GM12864 (cell line): Measurements from ENCODE around the gene BRPF1.

Source experiments
- DNase-seq: peaks from one replicate; pipeline ENCODE4 v3.0.0-alpha.2; 2011; ENCODE audit warnings: low read depth
- H3K4me3 ChIP-seq: 2 replicates; pipeline ENCODE4 v1.5.1; 2011; ENCODE audit warnings: mild to moderate bottlenecking, low read depth, low read length, control low read depth
- TF ChIP-seq, protein P1 (sequence below): IDR thresholded peaks from 2 replicates; pipeline ENCODE4 v1.5.1; 2011; ENCODE audit warnings: low read depth, mild to moderate bottlenecking, moderate library complexity, low read length, control low read depth, inconsistent platforms; ENCODE audit errors: missing control alignments

Gene BRPF1

DNA sequence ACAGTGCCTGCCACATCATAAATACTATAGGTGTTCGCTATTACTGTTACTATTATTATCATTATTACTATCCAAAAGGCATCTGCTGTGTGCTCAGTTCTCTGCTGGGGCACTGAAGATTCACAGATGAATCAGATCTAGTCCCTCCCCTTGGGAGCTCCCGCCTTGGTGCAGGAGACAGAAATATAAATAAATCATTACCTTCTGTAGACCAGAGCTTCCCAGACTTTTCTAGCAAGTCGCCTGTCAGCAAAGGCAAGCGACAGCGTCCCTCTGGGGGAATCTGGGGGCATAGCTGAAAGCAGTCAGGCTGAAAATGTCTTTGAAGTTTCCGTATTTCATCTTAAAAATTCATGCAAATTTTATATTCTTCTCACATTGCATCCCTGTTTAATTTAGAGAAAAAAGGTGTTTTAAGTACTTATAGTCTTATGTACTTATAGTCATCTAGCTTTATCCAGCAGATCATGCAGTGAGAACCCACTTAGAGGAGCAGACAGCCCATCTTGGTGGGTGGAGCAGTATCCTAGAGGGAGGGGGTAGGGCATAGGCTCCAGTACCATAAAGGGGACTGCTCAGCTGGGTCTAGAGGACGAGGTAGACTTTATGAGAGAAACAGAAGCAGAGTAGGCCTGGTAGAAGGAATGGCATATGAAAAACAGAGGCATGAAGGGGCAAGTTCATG is 10.4 kb upstream of the BRPF1 start:
- H3K4me3 ChIP-seq = no peak overlapping the region
- no peak for DNase-seq
- TF ChIP-seq, protein P1, sequence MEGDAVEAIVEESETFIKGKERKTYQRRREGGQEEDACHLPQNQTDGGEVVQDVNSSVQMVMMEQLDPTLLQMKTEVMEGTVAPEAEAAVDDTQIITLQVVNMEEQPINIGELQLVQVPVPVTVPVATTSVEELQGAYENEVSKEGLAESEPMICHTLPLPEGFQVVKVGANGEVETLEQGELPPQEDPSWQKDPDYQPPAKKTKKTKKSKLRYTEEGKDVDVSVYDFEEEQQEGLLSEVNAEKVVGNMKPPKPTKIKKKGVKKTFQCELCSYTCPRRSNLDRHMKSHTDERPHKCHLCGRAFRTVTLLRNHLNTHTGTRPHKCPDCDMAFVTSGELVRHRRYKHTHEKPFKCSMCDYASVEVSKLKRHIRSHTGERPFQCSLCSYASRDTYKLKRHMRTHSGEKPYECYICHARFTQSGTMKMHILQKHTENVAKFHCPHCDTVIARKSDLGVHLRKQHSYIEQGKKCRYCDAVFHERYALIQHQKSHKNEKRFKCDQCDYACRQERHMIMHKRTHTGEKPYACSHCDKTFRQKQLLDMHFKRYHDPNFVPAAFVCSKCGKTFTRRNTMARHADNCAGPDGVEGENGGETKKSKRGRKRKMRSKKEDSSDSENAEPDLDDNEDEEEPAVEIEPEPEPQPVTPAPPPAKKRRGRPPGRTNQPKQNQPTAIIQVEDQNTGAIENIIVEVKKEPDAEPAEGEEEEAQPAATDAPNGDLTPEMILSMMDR = no peak

DNA sequence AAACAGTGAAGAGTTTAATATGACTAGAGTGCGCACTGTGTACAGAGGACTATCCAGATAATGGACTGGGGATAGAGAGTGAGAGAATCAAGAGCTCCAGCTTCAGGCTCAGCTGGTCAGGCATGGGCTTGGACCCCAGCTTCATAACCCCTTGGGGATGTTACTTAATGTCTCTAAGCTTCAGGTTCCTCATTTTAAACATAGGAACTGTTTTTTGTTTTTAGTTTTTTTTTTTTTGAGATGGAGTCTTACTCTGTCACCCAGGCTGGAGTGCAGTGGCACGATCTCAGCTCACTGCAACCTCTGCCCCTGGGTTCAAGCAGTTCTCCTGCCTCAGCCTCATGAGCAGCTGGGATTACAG is 9.9 kb upstream of the BRPF1 start:
- TF ChIP-seq, protein P1 = no peak
- no peak for DNase-seq
- H3K4me3 ChIP-seq = no peak overlapping the region

DNA sequence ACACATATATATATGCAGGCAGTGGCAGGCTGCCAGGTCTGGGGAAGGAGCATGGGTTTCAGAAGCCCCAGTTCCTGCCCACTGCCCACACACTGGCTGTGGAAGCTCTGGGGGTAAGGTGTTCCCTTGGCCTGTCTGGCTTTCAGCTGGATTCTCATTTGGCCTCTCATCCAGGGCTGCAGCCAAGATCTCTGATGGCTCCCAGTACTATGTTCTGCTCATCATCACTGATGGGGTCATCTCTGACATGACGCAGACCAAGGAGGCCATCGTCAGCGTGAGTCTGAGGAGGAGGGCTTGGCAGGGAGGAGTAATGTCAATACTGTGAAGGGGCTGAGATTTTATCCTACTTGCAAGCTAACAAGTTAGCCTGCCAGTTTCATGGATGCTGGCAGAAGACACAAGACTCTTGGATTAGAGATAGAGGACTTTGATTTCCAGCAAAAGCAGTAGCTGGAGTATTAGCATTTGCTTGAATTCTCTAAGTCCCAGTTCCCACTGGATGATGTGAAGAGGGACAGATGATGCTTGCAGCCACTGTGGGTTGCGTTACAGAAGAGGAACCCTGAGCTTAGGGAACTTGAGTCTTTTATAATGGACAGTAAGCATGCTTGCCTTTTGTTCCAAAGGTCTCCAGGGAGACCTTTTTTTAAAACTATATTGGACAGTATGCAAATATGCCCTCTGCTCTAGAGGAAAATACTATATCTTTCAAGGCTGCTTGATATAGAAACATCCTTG is 5.6 kb upstream of the BRPF1 start:
- no peak overlapping the region for H3K4me3 ChIP-seq
- DNase-seq = no peak
- TF ChIP-seq, protein P1 = no peak

DNA sequence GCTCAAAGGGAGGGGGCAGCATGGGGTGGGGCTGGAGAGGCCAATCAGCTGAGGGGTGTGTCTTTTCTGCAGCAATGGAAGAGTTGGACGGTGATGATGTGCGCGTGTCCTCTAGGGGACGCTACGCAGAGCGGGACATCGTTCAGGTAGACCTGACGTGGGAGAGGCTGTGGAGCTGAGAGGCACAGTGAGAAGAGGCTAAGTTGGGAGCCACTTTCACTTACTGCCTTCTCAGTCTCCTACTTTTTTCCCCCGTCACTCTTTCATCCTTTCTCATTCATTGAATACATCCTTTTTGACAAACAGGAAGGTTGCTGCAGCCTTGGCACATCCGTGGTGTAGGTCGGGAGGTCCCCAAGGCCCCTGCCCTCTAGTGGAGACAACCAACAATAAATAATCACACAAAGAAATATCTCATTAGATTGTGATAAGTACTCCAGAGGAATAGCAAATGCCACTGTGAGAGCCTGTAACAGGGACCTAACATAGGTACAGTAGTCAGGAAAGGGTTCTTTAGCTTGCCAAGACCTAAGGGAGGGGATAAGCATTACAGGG is 4.4 kb upstream of the BRPF1 start:
- DNase-seq = no peak
- TF ChIP-seq, protein P1 = peak; percentile 82
- H3K4me3 ChIP-seq = no peak overlapping the region; the same call in 1 of the 2 replicates

- TF ChIP-seq, protein P1 = no peak
- no peak overlapping the region for H3K4me3 ChIP-seq
- DNase-seq = no peak
Observed at GRCh38 chr3:9727743-9728142, 3.8 kb upstream of the BRPF1 start.

DNA sequence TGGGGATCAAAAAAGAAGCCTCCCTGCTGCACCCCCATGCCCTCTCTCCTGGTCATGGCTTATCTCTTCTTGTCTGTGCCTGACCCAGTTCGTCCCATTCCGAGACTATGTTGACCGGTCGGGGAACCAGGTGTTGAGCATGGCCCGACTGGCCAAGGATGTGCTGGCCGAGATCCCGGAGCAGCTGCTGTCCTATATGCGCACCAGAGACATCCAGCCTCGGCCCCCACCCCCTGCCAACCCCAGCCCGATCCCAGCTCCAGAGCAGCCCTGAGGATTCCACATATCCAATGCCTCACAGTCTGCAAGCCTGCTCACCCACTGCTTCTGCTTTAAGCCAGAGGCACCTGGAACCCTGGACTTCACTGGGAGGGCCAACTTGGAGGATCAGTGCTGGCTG is 2.1 kb upstream of the BRPF1 start:
- no peak for DNase-seq
- TF ChIP-seq, protein P1 = no peak
- H3K4me3 ChIP-seq = no peak overlapping the region
